CD4-positive, alpha-beta T cell treated with Interleukin-2 at 100 ng/mL for 4 hours (primary cell): ENCODE data around the gene ANO10.
"Not testable (repeated sequence)": the region's sequence is repeated elsewhere in the genome, so short reads cannot be mapped to it uniquely, and the experiment has no call there.

Experiments used
- DNase-seq: peaks from one replicate; pipeline ENCODE4 v3.0.0-alpha.2; 2020; ENCODE audit warnings: low spot score

ANO10 gene

DNA sequence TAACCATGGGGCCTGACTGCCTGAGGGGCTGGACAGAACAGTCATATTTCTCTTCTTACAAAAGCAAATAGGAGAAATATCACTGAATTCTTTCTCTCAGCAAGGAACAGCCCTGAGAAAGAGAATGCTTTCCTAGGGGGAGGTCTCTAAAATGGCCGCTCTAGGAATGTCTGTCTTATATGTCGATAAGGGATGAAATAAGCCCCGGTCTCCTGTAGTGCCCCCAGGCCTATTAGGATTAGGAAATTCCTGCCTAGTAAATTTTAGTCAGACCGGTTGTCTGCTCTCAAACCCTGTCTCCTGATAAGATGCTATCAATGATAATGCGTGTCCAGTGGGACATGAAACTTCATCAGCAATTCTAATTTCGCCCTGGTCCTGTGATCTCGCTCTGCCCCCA, 103.3 kb downstream of the ANO10 start:
- not testable (repeated sequence) for DNase-seq

DNA sequence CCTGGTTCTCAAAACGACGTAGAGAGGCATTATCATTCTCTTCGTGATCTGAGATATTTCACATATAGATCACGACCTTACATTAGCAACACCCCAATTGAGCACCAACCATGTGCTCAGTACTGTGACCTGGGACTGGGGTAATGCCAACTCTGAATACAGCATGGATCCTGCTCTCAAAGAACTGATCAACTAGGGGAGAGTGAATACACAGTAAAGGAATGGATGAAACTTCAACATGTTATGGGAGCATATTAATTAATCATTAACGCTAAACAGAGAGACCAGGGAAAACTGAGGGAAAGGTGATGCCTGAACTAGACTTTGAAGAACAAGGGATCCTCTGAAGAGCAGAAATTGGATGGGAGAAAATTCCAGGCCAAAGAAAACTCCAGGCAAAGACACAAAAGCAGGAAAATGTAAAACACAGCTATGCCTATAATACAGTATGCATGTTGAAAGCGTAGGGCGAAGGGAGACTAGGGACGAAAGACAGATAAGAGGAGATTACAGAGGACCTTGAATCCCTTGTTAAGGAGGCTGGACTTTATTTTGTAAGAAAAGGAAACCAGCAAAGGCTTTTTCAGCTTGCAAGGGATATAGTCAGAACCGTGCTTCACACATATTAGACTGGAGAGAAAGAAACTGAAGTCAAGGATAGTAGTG, 105.7 kb downstream of the ANO10 start:
- no peak for DNase-seq

DNA sequence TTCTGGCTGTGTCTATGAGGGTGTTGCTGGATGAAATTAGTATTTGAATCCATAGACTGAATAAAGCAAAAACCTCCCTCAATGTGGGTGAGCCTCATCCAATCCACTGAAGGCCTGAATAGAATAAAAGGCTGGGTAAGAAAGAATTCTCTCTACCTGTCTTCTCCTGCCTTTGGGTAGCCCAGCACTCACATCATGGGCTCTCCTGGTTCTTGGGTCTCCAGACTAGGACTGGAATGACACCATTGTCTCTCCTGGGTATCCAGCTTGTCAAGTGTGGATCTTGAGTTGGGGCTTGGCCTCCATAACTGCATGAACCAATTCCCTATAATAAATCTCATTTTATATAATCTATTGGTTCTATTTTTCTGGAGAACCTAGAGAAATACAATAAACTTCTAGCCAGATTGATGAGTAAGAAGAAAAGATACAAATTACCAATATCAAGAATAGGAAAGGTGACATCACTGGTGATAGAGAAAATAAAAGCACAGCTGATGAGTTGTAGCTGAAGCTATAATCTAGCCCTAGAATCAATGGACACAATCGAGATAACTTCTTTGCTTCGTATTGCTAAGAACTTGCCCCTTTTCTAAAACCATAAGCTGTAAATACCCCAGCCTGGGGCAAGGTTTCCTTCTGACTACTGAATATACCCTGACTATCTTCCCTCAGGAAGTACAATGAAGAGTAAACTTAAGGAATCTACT, 106.4 kb downstream of the ANO10 start:
- DNase-seq = no peak

DNA sequence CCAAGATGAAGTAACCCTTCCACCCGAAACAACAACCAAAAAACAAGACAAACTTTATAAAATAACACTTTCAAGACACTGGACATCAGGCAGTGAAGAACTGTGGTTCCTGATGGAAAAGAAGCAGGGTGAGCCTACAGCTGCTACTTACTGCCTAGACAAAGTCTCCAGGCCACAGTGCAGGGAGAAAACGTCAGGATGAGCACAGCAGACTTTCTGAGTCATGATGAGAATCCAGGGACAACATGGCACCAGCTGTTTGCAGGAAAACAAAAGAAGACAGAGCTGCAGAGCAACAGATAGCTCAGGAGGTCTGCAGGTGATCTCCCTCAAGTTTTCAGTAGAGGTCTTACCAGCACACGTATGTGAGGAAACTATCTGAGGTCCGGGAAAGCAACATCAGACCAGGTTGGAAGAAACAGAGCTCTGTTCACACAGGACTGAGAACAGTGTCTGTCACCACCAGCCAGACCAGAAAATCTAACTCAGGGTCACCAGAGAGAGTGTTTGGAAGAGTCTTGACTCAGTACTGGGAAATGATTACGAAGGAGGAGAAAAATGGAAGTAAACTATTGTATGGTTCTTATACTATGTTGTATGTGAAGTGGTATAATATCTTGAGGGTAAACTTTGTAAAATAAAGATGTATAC, 108.9 kb downstream of the ANO10 start:
- no peak for DNase-seq

DNA sequence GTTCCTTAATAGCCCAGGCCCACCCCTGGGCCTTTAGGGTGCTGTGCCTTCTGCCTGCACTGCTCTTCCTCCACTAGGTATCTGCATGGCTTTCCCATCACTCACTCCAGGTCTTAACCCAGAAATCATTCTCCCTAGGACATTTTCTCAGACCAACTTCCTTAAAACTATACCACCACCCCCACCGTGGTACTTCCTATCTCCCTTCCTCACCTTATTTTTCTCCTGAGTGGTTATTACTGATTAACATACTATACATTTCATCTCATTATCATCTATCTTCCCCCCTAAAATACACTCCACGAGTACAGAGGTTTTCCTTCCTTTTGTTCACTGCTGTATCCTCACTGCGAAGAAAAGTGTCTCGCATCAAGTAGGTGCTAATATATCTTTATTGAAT, 115.2 kb downstream of the ANO10 start:
- DNase-seq = no peak

DNA sequence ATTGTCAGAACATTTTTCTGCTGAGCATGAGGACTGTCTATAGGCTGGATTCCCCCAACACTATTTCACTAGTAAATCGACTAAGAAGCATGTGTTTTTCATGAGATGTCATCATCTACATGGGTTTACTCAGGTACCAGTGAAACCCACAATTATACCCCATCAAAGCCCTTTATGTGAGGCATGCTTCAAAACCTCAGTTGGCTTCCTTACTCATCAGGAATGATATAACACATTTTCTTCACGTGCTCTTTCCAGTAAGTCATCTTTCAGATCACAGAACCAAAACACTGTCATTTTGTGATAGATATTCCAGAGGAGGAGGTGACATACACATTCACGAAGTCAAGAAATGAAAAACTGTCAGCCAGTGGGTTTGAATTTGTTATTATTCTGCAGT, 116.5 kb downstream of the ANO10 start:
- DNase-seq = no peak

DNA sequence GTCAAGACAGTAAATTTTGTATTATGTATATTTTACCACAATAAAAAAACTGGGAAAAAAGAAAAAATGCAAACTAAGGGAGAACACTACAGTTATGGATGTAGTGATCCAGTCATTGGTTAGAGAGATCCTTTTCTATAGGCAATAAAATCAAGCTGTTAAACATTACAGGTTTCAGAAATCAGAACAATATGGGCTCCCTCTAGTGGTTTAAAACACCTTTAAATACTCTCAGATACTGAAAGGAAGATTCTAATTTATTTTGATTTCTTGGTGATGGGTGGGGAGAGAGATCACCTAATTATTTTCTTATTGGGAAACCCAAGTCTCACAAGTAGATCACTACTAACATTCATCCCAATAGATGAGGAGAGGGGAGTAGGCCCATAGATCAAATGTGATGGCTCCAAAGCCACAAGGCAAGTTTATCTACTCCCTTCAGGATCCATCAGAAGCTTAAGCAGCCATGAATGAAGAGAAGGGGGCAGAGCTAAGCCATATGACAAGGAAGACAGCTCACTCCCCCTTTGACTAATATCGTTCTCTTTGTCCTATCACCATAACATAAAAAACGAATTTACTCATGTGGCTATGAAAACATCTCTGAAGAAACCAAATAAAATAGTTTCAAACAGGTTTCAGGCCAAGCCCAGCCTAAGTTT, 118.6 kb downstream of the ANO10 start:
- peak; percentile 61 for DNase-seq

DNA sequence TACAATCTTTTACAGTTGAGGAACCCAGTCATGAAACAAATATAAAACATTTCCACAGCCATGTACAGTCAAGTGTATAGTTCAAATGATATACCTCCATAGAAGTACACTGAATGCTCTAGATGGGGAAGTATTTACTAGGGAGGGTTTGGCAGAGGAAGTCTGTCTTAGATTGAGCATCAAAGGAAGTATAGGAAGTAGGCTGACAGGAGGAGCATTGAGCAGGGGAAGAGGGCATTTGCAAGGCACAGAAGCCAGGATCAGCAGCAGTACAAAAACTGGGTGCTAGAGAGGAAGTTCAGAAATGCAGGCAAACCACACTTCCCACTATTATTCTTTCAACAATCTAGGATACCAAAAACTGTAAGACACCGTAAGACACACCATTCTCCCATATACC, 122.6 kb downstream of the ANO10 start:
- no peak for DNase-seq

DNA sequence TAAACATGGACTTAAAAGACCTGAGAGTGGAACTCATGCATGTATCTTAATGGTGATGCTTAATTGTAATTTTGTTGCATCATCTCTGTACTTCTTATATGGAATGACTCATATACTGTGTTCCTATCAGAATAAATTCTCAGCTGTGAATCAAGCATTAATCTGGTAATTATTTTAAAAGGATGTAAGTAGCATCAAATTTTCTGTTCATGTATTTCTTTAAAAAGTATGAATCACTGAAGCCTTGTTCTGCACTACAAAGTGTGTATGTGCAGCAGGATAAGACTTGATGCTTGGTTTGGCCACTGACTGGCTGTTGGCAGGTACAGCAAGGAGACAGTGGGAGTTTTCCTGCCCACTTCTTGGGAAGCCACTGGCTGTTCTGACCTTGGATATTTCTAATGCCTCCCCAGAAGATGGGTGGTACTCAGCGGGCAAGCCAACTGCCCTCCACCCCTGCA, 123.9 kb downstream of the ANO10 start:
- peak; percentile 7 for DNase-seq

DNA sequence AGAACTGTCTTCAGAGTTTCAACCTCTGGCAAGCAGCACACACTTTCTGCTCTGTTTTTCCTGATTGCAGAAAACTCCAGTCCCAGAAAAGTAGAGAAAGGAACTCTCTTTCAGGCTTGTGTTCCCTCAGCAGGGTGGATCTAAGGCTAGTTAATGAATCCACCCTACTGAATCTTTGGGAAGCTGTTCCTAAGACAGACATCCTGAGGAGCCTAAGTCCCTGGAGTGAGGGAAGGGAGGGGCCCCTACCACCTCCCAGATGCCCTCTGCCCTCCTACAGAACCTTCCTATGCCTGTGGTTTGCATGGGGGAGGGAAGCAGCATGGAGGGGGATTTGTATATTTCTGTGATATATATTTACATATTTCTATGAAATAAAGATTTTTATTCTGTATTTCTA, 124.4 kb downstream of the ANO10 start:
- no peak for DNase-seq

DNA sequence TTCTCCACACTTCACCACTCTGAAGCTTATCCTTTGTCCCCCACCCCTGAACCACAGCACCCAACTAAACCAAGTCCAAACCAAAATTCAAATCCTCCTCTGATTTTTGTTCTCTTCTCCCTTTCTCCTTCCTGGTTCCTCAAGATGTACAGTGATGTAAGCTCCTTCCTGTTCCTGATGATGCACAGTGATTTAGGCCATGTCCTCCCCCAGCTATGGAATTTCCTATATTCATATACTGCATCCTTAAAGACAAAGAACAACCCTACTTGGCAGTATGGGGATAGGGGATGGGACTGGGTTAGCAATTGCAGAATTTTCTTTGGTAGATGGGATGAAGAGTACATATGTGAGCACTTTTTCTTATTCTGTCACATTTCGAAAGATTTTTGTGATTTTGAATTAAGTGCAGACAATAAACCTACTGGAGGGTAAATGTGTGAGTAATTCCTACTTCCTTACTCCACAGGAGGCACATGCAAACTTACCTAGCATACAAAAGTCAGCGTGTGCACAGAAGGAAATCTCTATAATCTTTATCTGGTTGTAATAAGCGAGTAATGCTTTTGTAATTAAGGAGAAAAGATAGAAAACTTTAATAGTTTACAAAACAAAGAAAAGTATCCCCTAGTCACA, 125.0 kb downstream of the ANO10 start:
- DNase-seq = no peak

DNA sequence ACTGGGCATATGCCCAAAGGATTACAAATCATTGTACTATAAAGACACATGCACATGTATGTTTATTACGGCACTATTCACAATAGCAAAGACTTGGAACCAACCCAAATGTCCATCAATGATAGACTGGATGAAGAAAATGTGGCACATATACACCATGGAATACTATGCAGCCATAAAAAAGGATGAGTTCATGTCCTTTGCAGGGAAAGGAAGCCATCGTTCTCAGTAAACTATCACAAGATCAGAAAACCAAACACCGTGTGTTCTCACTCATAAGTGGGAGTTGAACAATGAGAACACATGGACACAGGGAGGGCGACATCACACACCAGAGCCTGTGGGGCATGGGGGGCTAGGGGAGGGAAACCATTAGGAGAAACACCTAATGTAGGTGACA, 128.9 kb downstream of the ANO10 start:
- DNase-seq = not testable (repeated sequence)

DNA sequence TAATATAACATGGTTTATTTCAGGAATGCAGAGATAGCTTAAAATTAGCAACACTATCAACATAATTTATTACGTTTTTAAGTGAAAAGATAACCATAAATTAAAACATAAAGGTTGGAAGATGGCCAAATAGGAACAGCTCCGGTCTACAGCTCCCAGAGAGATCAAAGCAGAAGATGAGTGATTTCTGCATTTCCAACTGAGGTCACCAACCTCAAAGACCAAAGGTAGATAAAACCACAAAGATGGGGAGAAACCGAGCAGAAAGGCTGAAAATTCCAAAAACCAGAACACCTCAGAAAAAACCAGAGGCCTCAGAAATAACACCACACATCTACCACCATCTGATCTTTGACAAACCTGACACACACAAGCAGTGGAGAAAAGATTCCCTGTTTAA, 130.0 kb downstream of the ANO10 start:
- peak; percentile 15 for DNase-seq

DNA sequence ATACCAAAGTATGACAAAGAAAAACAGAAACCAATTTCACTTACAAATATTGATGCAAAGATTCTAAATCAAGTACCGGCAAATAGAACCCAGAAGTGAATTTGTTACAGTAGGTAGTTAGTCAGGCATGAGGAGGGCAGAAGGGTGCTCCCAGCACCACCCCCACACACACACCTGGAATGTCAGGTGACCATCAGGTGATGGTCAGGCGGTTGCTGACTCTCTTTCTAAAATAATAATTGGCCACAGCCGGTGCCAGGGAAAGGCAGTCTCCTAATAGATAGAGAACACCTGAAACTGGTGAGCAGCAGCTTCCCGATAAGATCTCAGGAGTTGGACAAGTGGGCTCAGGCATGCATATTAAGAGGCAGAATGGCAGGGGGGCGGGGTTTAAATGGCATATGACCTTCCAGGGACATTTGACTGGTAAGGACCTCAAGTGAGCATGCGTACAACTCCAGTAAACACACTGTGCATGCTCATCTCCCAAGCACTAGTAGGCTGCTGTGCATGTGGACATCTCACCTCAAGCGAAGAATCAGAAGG, 131.1 kb downstream of the ANO10 start:
- no peak for DNase-seq

DNA sequence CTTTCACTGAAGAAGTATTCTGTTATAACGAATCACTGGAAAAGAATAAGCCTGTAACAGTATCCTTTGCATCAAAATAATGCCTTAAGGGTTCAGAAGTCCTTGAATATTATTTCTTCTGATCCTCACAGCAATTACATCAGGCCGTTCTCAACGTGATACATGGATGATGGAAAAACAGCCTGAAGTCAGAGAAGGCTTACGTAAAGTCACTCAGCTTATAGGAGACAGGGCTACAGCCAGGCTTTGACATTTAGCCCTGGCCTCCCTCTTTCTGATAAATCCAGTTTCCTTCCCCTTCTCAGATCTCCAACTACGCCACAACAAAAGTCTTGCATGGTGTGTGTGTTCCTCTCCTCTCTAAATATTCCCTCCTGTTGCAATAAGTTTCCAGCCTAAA, 131.9 kb downstream of the ANO10 start:
- DNase-seq = no peak

DNA sequence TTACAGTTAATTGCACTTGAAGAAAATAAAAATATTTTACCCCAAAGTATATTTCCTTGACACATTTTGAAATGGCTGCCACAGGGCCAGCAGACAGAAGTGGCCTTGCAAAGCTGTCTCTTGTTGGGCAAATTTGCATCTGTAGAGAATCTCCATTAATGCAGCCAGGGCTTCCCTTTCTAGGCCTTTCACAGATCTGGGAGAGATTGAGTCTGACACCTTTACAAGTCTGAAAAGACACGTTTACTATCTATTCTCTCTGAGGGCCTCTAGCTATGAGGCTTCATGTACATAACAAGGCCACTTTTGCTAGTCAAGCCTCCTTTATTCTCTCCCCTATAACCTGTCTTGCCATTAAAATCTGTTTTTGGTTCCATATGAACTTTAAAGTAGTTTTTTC, 135.9 kb downstream of the ANO10 start:
- no peak for DNase-seq

DNA sequence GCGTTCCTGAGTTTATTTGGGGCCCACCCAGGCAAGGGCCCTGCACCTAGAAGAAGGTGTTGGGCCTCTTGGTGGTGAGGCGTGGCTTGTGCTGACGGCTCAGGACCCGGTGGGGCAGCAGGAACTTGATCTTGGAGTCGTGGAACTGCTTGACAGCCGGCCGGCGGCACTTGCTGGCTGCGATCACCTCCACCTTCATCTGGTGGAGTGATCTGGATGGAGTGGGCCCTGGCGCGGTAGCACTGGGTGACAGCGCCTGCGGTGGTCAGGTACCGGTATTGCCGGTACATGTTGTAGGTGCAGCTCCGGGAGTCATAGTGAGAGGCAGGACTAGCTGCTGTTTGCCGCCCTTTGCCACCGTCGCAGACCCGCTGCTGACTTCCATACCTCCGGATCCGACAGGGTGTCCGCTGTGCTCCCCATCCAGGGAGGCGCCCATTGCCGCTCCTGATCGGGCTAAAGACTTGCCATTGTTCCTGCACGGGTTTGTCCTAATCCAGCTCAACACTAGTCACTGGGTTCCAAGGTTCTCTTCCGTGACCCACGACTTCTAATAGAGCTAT, 136.8 kb downstream of the ANO10 start:
- no peak for DNase-seq

DNA sequence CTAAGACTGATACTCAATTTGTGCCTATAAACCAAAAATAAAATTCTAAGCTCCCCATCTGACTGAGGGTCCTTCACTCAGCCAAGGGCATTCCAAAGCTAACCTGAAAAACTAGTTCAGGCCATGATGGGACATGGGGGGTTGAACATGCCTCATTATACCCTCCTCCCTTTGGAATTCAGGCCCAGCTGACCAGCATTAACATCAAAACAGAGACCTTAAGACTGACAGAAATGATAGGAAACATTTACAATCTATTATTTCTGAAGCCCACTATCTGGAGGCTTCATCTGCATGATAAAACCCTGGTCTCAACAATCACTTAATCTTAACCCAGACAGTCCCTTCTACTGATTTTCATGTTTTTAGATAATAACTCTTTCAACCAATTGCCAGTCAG, 140.4 kb downstream of the ANO10 start:
- DNase-seq = no peak

DNA sequence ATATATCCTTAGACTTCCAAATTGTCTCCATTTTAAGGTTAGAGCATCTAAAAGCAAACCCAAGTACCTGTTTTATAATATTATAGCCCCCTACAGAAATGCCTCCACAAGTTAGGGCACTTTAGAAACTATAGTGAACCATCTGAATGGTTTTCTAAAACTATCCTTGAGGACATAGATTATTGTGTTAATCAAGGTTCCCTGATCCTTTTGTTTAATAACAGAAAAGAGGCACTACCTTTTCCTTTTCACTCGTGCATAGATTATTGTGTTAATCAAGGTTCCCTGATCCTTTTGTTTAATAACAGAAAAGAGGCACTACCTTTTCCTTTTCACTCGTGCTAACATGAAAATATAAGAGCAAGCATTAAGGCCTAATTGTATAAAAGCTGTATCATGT, 143.0 kb downstream of the ANO10 start:
- DNase-seq = not testable (repeated sequence)

DNA sequence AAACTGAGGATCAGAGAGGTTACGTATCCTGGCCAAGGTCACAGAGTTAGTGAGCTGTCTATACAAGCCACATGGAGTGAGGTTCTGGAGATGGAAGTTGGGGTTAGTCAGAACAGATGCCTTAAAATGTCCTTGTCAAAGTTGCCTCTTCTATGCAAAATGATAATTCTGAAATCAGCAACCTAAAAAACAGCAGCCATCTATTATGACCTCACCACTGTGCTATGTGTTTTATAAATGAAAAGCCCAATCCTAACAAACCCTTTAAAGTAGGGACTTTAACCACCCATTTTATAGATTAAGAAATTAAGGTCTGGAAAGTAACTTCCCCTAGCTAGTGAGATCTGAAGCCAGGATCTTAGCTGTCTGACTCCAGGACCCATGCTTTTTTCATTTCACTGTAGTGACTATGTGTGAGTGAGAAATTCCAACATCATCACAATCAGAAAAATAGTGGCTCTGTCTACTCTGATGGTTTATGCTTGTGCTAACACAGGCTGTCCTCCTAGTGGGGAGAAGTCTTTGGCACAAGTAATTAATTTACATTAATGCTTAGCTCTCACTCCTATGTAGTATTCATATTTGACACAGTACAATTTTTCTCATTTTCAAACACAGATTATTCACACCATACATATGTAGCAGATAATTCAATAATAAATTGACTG, 143.6 kb downstream of the ANO10 start:
- no peak for DNase-seq

DNA sequence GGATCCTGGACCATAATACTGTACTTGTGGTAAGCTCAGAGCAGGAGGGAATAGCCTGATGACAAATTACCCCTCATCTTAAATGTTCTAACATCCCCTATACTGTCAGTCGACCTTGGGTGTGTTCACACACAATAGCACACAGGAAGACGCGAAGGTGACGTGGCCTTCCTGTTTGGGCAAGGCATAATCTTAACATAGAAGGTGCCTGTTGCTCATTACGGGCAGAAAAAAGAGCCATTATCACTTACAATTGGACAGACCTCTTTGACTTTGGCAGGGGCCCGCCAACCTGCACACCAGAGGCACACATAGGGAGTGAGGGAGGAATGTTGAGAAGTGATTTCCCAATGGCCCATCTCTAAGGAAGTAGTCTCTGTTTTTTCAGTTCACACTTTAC, 144.2 kb downstream of the ANO10 start:
- DNase-seq = peak; percentile 88
